GM21367 (cell line): ENCODE data around the gene WDR81.
A peak's percentile ranks its signal among the peaks of the same experiment; 100 is the strongest.
"Not testable (repeated sequence)": the region's sequence is repeated elsewhere in the genome, so short reads cannot be mapped to it uniquely, and the experiment has no call there.

Experiments
- ATAC-seq: cut with Tn5 transposase; IDR thresholded peaks from one replicate; pipeline ENCODE4 v1.9.1; 2021; ENCODE audit not compliant: unreplicated experiment

WDR81 gene

GRCh38 chr17:1713160-1713877, 11.2 kb upstream of the WDR81 start:
- ATAC-seq: no peak

DNA sequence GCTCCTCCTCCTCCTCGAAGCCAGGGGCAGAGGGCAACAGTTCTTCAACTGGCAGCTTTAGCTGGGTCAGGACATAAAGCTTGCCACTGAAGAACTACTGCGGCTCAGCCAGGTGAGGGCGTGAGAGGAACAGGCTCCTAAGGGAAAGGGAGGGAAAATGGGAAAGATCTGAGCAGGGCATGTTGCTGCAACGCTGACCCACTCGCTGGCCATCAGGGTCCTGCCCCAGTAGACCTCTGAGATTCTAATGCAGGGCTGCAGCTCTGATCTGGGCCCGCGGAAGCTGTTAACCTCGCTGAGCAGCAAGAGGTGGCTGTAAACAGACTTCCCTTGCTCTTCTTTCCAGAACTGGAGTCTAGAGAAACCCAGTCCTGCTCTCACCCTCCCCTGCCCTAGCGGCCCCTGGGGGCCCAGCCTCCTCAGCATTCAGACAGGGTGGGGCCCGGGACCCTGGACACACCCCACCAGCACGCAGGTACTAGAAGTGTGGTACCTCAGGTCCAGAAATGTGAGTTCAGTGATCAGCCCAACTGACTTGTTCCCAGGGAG, 10.6 kb upstream of the WDR81 start:
- ATAC-seq: no peak

DNA sequence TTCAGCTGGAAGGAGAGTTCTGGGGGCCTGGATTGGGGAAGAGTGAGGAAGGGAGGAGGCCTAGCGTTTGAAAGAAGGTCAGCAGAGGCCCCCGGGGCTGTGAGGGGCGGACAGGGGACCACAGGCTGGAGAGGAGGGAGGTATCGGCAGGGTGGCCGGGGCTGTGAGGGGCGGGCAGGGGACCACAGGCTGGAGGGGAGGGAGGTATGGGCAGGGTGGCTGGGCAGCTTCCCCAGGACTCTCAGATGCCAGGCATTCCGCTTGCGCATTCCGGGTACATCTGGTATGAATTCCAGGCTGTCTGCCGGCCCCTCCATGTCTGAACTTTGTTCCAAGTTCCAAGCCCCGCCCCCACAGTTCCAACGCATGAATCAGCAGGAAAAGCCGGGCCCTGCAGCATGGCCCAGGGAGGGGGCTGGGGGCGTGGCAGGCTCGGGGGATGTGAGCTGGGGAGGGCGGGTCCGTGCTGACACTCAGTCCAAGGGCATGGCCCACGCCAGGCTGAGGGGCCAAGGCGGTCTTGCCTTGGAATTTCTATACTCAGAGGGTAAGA, 10.0 kb upstream of the WDR81 start:
- ATAC-seq: no peak

DNA sequence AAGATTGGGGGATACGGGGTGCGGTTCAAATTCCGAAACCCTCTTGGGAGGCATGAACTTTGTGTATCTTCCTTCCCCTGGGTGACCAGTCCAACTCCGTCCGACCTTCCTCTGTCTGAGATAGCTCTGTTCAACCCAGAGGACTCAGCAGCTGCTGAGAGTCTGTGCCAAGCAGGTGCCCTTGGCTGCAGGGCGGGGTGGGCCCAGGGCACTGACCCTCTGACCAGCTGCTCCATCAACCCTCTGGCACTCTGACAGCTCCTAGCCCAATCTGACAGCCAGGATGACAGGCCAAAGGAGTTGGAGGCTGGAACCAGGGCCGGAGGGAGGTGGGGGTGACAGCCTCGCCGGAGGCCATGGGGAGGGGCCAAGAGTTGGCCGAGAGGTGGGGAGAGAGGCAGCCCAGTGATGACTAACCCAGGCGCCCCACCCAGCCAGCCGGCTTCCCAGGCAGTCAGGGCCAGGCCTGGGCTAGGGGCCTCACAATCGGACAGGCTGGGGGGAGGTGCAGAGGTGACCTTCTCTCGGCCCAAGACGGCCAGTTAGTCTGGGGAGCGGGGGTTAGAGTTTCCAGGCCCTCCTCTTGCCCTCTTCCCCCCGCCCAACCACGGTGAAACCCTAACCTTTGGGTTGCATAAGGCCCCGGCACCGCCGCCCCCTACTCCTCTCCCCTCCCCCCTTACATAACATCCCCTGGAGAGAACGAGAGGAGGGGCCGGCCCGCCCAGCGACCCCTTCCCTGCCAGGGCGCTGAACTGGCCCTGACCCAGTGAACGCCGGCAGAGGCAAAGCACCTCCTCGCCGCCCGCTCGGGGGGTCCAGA, 9.3 kb upstream of the WDR81 start:
- ATAC-seq: no peak

DNA sequence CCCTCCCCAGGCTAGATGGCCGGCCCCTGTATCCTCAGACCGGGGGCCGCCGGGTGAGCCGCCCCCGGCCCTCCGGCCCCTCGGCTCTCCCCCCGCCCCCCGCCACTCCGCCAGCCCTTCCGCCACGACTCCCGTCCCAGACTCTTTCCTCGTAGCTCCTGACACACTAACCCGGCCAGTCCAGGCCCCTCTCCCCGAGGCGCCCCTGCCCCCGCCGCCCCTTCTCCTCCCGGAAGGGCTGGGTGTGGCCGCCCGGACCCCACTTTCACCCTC, 8.8 kb upstream of the WDR81 start:
- no peak for ATAC-seq

- ATAC-seq: peak; percentile 62
Measured at GRCh38 chr17:1716076-1716911, 8.2 kb upstream of the WDR81 start.

GRCh38 chr17:1716912-1717695, 7.4 kb upstream of the WDR81 start:
- peak; percentile 28 for ATAC-seq

GRCh38 chr17:1718362-1719165, 5.9 kb upstream of the WDR81 start:
- ATAC-seq: no peak

- no peak for ATAC-seq
Measured at GRCh38 chr17:1720856-1721386, 3.6 kb upstream of the WDR81 start.

GRCh38 chr17:1722022-1722421, 2.5 kb upstream of the WDR81 start:
- ATAC-seq: not testable (repeated sequence)

- no peak for ATAC-seq
Measured at GRCh38 chr17:1724869-1725641, 551 bp downstream of the WDR81 start.

DNA sequence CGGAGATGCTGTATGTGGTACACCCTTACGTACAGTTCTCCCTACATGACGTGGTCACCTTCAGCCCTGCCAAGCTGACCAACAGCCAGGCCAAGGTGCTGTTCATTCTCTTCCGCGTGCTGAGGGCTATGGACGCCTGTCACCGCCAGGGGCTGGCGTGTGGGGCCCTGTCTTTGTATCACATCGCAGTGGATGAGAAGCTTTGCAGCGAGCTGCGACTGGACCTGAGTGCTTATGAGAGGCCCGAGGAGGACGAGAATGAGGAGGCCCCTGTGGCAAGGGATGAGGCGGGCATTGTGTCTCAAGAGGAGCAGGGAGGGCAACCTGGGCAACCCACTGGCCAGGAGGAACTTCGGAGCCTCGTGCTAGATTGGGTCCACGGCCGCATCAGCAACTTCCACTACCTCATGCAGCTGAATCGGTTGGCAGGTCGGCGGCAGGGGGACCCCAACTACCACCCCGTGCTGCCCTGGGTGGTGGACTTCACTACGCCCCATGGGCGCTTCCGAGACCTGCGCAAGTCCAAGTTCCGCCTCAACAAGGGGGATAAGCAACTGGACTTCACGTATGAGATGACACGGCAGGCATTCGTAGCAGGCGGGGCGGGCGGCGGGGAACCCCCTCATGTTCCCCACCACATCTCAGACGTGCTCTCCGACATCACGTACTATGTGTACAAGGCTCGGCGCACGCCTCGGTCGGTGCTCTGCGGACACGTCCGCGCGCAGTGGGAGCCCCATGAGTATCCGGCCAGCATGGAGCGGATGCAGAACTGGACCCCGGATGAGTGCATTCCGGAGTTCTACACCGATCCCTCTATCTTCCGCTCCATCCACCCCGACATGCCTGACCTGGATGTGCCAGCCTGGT, 1.4 kb downstream of the WDR81 start:
- no peak for ATAC-seq

DNA sequence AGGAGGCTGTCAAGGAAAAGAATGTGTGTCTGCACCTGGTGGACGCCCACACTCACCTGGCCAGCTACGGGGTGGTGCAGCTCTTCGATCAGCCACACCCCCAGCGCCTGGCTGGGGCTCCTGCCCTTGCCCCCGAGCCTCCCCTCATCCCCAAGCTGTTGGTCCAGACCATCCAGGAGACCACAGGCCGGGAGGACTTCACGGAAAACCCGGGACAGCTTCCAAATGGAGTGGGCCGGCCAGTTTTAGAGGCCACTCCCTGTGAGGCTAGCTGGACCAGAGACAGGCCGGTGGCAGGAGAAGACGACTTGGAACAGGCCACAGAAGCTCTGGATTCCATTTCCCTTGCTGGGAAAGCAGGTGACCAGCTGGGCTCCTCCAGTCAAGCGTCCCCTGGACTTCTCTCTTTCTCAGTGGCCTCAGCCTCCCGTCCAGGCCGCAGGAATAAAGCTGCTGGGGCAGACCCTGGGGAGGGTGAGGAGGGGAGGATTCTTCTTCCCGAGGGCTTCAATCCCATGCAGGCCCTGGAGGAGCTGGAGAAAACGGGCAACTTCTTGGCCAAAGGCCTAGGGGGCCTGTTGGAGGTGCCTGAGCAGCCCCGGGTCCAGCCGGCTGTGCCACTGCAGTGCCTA, 2.2 kb downstream of the WDR81 start:
- no peak for ATAC-seq

GRCh38 chr17:1727258-1727789, 2.8 kb downstream of the WDR81 start:
- no peak for ATAC-seq

DNA sequence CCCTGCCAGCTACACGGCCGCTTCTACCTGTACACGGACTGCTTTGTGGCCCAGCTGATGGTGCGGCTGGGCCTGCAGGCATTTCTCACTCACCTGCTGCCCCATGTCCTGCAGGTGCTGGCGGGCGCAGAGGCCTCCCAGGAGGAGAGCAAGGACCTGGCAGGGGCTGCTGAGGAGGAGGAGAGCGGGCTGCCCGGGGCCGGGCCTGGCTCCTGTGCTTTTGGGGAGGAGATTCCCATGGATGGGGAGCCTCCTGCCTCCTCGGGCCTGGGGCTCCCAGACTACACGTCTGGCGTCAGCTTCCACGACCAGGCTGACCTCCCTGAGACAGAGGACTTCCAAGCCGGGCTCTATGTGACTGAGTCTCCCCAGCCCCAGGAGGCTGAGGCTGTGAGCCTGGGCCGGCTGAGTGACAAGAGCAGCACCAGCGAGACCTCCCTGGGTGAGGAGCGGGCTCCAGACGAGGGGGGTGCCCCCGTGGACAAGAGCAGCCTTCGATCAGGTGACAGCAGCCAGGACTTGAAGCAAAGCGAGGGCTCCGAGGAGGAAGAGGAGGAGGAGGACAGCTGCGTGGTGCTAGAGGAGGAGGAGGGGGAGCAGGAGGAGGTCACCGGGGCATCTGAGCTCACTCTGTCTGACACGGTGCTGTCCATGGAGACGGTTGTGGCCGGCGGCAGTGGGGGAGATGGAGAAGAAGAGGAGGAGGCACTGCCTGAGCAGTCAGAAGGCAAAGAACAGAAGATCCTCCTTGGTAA, 3.5 kb downstream of the WDR81 start:
- no peak for ATAC-seq

DNA sequence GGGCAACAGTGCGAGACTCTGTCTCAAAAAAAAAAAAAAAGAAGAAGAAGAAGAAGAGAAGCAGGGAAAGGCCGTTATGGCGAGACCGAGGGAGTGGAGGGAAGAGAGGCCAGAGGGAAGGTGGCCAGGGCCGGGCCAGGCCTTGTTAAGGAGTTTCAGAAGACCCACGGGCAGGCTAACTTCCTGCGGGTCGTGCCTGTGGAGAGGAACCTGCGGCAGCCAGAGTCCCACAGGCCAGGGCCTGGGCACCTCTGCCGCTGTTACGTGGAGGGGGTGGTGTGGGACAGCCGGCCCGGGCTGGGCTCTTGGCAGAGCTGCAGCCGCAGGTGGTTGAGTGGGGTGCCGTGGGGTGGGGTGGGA, 5.4 kb downstream of the WDR81 start:
- no peak for ATAC-seq
